Calu3 (cell line): ENCODE measurements around the gene MBTD1. TPM values are rescaled to one million over a fixed set of nuclear protein-coding genes. Genes with fewer than 3 reads are reported as not detected.
"Not testable (repeated sequence)": the region's sequence is repeated elsewhere in the genome, so short reads cannot be mapped to it uniquely, and the experiment has no call there.

Source experiments
- BruUV-seq: library from RNA; stranded (reverse); fragments of 400-500 nt; replicated peaks from 2 replicates; lab custom pipeline; 2021; lab: Mats Ljungman, UMichigan
- CTCF ChIA-PET: fragments of 300-600 bp; sonication (Branson Sonifier 250); formaldehyde crosslinking; loops from one replicate; lab custom pipeline; 2022; ENCODE audit warnings: antibody characterized with exemption; lab: Charles Lee
- DNase-seq: peaks from one replicate; pipeline ENCODE4 v3.0.0; 2022
- H3K27ac Mint-ChIP-seq: one replicate; pipeline ENCODE4 v1.8.0; 2022; ENCODE audit warnings: mixed read lengths; ENCODE audit not compliant: unreplicated experiment
- H3K27me3 Mint-ChIP-seq: one replicate; pipeline ENCODE4 v1.8.0; 2022; ENCODE audit warnings: mixed read lengths; ENCODE audit not compliant: unreplicated experiment
- H3K36me3 Mint-ChIP-seq: one replicate; pipeline ENCODE4 v1.8.0; 2022; ENCODE audit warnings: mild to moderate bottlenecking, moderate library complexity, mixed read lengths; ENCODE audit not compliant: insufficient read depth, unreplicated experiment
- H3K4me1 Mint-ChIP-seq: one replicate; pipeline ENCODE4 v1.8.0; 2022; ENCODE audit warnings: mild to moderate bottlenecking, low read depth, mixed read lengths; ENCODE audit not compliant: unreplicated experiment
- H3K4me3 Mint-ChIP-seq: one replicate; pipeline ENCODE4 v1.8.0; 2022; ENCODE audit warnings: mild to moderate bottlenecking, low read depth, moderate library complexity, mixed read lengths; ENCODE audit not compliant: unreplicated experiment
- H3K9me3 Mint-ChIP-seq: one replicate; pipeline ENCODE4 v1.8.0; 2022; ENCODE audit warnings: low read depth, mixed read lengths; ENCODE audit not compliant: unreplicated experiment
- CTCF ChIP-seq: fragments of 200-600 bp; IDR thresholded peaks from one replicate; pipeline ENCODE4 v1.8.0; 2022; ENCODE audit warnings: antibody characterized with exemption; ENCODE audit not compliant: unreplicated experiment
- intact Hi-C: fragments of 100-400 bp; cut with micrococcal nuclease; formaldehyde crosslinking; loops from one replicate; pipeline ENCODE4 v1.10.0; 2022; ENCODE audit not compliant: unreplicated experiment
- total RNA-seq: library from RNA; stranded (reverse); gene quantifications from 2 replicates; pipeline ENCODE4 v1.2.3, GENCODE V29; 2022

Gene MBTD1
- total RNA-seq, 1 experiment from 2014 or later = 38.4 TPM

GRCh38 chr17:51229889-51230288, 30.0 kb downstream of the MBTD1 start:
- no peaks in the 10 kb centered on the region for H3K9me3 Mint-ChIP-seq
- TF ChIP-seq CTCF = no peak
- no TSS peak for BruUV-seq
- peaks cover 6% of the 10 kb centered on the region for H3K36me3 Mint-ChIP-seq
- no peak for DNase-seq
- H3K27me3 Mint-ChIP-seq = no peaks in the 10 kb centered on the region
- no peak overlapping the region for H3K27ac Mint-ChIP-seq
- CTCF ChIA-PET = interaction anchor here (0.6 kb wide), 1 partner anchor 1054 kb away, joined by 3 read pairs; no protein-coding TSS in a partner anchor
- H3K4me3 Mint-ChIP-seq = no peak overlapping the region
- H3K4me1 Mint-ChIP-seq = peaks cover 38% of the 10 kb centered on the region
- intact Hi-C loops = no loop called here

GRCh38 chr17:51228161-51228560, 31.7 kb downstream of the MBTD1 start:
- DNase-seq = no peak
- intact Hi-C loops = no loop called here
- Mint-ChIP-seq H3K27ac (no peak overlapping the region), H3K9me3 (no peaks in the 10 kb centered on the region), H3K36me3 (peaks cover 2% of the 10 kb centered on the region), H3K4me3 (no peak overlapping the region), H3K27me3 (no peaks in the 10 kb centered on the region), H3K4me1 (peaks cover 28% of the 10 kb centered on the region)
- no TSS peak for BruUV-seq
- CTCF ChIA-PET = no interaction called here
- TF ChIP-seq CTCF = no peak

- H3K9me3 Mint-ChIP-seq, H3K27ac Mint-ChIP-seq, DNase-seq, H3K4me1 Mint-ChIP-seq, intact Hi-C loops, CTCF ChIA-PET, H3K27me3 Mint-ChIP-seq, H3K4me3 Mint-ChIP-seq, BruUV-seq: not testable (repeated sequence)
- peaks cover 25% of the 10 kb centered on the region for H3K36me3 Mint-ChIP-seq
Observed at GRCh38 chr17:51225523-51225922, 34.3 kb downstream of the MBTD1 start.

- H3K4me1 Mint-ChIP-seq = no peaks in the 10 kb centered on the region
- H3K27ac Mint-ChIP-seq = no peak overlapping the region
- H3K36me3 Mint-ChIP-seq = peaks cover 34% of the 10 kb centered on the region
- intact Hi-C loops = no loop called here
- DNase-seq = no peak
- CTCF ChIA-PET = no interaction called here
- TF ChIP-seq CTCF = no peak
- H3K27me3 Mint-ChIP-seq = no peaks in the 10 kb centered on the region
- no TSS peak for BruUV-seq
- no peak overlapping the region for H3K4me3 Mint-ChIP-seq
- H3K9me3 Mint-ChIP-seq = no peaks in the 10 kb centered on the region
Observed at GRCh38 chr17:51224402-51225262, 35.2 kb downstream of the MBTD1 start.

GRCh38 chr17:51221322-51221721, 38.5 kb downstream of the MBTD1 start:
- H3K36me3 Mint-ChIP-seq = peaks cover 48% of the 10 kb centered on the region

More at GRCh38 chr17:51221322-51221721, 38.5 kb downstream of the MBTD1 start:
- BruUV-seq = no TSS peak
- Mint-ChIP-seq H3K27me3 (no peaks in the 10 kb centered on the region), H3K9me3 (no peaks in the 10 kb centered on the region), H3K4me3 (no peak overlapping the region), H3K4me1 (no peaks in the 10 kb centered on the region), H3K27ac (no peak overlapping the region)
- CTCF ChIA-PET = interaction anchor here (0.6 kb wide), 1 partner anchor 109 kb away, joined by 3 read pairs; no protein-coding TSS in a partner anchor
- TF ChIP-seq CTCF = no peak
- intact Hi-C loops = no loop called here
- DNase-seq = no peak
